ENCODE data around the gene ADCY9. TPM values are rescaled to one million over a fixed set of nuclear protein-coding genes. Genes with fewer than 3 reads are reported as not detected.

ADCY9 gene
- total RNA-seq, 1 donor from 2014 or later: 18.3 TPM

- no peak for DNase-seq (ENCODE audit: extremely low read depth, low read depth, low spot score)
These were observed 107.1 kb downstream of the ADCY9 start for GRCh38 chr16:4009177-4009576.

GRCh38 chr16:4008116-4008515 lies 108.1 kb downstream of the ADCY9 start:
- no peak for DNase-seq (ENCODE audit: extremely low read depth, low read depth, low spot score)

- DNase-seq (ENCODE audit: extremely low read depth, low read depth, low spot score): no peak
These were observed 109.7 kb downstream of the ADCY9 start for GRCh38 chr16:4006397-4006999.

- no peak for DNase-seq (ENCODE audit: extremely low read depth, low read depth, low spot score)
These were observed 110.5 kb downstream of the ADCY9 start for GRCh38 chr16:4005731-4006130.

GRCh38 chr16:4005281-4005680 lies 111.0 kb downstream of the ADCY9 start:
- DNase-seq (ENCODE audit: extremely low read depth, low read depth, low spot score): no peak

GRCh38 chr16:4004206-4004605 lies 112.0 kb downstream of the ADCY9 start:
- DNase-seq (ENCODE audit: extremely low read depth, low read depth, low spot score): no peak

GRCh38 chr16:4003576-4003975 lies 112.7 kb downstream of the ADCY9 start:
- no peak for DNase-seq (ENCODE audit: extremely low read depth, low read depth, low spot score)

- DNase-seq (ENCODE audit: extremely low read depth, low read depth, low spot score): no peak
These were observed 113.1 kb downstream of the ADCY9 start for GRCh38 chr16:4003166-4003565.

GRCh38 chr16:4002121-4002520 lies 114.1 kb downstream of the ADCY9 start:
- no peak for DNase-seq (ENCODE audit: extremely low read depth, low read depth, low spot score)

GRCh38 chr16:3999479-4000325 lies 116.5 kb downstream of the ADCY9 start:
- DNase-seq (ENCODE audit: extremely low read depth, low read depth, low spot score): no peak

- no peak for DNase-seq (ENCODE audit: extremely low read depth, low read depth, low spot score)
These were observed 117.3 kb downstream of the ADCY9 start for GRCh38 chr16:3998793-3999478.

GRCh38 chr16:3997231-3997841 lies 118.9 kb downstream of the ADCY9 start:
- DNase-seq (ENCODE audit: extremely low read depth, low read depth, low spot score): no peak

GRCh38 chr16:3995001-3995400 lies 121.2 kb downstream of the ADCY9 start:
- no peak for DNase-seq (ENCODE audit: extremely low read depth, low read depth, low spot score)

- no peak for DNase-seq (ENCODE audit: extremely low read depth, low read depth, low spot score)
These were observed 123.0 kb downstream of the ADCY9 start for GRCh38 chr16:3993052-3993785.

- DNase-seq (ENCODE audit: extremely low read depth, low read depth, low spot score): no peak
These were observed 123.8 kb downstream of the ADCY9 start for GRCh38 chr16:3992297-3993051.

- DNase-seq (ENCODE audit: extremely low read depth, low read depth, low spot score): no peak
These were observed 127.4 kb downstream of the ADCY9 start for GRCh38 chr16:3988824-3989223.

GRCh38 chr16:3988011-3988410 lies 128.2 kb downstream of the ADCY9 start:
- no peak for DNase-seq (ENCODE audit: extremely low read depth, low read depth, low spot score)

- DNase-seq (ENCODE audit: extremely low read depth, low read depth, low spot score): no peak
These were observed 129.0 kb downstream of the ADCY9 start for GRCh38 chr16:3987231-3987630.

- DNase-seq (ENCODE audit: extremely low read depth, low read depth, low spot score): no peak
These were observed 130.1 kb downstream of the ADCY9 start for GRCh38 chr16:3986235-3986544.

Measured in glomerular endothelial cell (primary cell).